D721Med (cell line): ENCODE measurements around the gene KCNK15.

Experiments used
- DNase-seq: peaks from one replicate; pipeline ENCODE4 v3.0.0; 2011; ENCODE audit warnings: low spot score; ENCODE audit not compliant: insufficient read length
- FAIRE-seq: peaks from 2 replicates; lab custom pipeline; 2011; peaks lifted over from hg19 to GRCh38; lab: Jason Lieb, UNC
- TF ChIP-seq, protein P1 (sequence below): IDR thresholded peaks from 2 replicates; pipeline ENCODE4 v1.5.1; 2012; ENCODE audit warnings: mild to moderate bottlenecking, control low read depth; ENCODE audit not compliant: insufficient read depth; ENCODE audit errors: missing control alignments

The KCNK15 gene

DNA sequence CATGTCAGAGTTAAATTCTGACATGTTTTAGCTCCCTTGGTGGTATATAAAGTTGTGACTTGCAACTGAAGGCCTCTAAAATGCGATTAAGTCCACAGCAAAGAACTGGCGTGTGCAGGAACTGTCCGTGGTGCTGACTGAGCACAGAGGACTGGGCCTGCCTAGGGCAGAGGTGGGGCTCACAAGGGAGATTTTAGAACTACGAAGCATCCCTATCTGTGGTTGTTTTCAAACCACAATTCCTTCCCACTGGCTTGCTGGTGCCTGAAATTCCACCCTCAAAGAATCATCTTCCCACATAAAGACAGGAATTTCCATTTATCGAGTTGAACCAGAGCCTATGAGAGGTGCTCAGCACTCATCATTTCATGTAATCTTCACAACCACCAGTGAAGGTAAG is 34.6 kb downstream of the KCNK15 start:
- TF ChIP-seq, protein P1, sequence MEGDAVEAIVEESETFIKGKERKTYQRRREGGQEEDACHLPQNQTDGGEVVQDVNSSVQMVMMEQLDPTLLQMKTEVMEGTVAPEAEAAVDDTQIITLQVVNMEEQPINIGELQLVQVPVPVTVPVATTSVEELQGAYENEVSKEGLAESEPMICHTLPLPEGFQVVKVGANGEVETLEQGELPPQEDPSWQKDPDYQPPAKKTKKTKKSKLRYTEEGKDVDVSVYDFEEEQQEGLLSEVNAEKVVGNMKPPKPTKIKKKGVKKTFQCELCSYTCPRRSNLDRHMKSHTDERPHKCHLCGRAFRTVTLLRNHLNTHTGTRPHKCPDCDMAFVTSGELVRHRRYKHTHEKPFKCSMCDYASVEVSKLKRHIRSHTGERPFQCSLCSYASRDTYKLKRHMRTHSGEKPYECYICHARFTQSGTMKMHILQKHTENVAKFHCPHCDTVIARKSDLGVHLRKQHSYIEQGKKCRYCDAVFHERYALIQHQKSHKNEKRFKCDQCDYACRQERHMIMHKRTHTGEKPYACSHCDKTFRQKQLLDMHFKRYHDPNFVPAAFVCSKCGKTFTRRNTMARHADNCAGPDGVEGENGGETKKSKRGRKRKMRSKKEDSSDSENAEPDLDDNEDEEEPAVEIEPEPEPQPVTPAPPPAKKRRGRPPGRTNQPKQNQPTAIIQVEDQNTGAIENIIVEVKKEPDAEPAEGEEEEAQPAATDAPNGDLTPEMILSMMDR = no peak
- no peak for FAIRE-seq
- DNase-seq = no peak

DNA sequence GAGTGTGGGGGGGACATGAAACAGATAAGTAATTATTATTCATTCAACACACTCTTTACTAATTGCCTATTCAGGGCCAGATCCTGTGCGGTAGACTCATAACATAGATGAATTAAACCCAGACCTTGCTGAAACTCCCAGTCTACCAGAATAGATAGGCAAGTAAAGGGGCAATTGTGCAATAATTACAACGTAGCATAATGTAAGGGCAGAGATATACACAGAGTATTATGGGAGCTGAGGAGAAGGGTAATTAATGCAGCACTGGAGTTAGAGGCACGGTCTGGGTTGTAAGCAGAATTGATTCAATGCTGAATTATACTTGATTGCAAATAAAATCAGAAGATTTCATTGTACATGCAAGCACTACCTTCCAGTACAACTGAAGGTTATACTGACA is 35.5 kb downstream of the KCNK15 start:
- TF ChIP-seq, protein P1 = no peak
- DNase-seq (no peak), FAIRE-seq (no peak)

DNA sequence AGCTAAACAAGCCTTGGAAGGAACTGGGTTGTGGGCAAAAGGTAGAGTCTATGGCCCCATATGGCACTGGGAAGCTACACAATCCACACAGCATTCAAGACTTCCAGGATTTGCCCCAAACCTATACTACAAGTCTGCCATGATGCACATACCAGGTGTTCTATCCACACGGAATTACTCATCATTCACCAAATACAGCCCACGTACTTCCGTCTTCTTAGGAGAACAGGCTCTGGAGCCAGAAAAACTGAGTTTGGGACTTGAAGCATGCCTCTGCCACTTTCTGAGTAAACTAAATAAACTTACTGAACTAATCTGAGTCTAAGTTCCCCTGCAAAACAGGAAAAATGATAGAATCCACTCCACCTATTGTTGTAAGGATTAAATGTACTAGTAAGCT is 36.1 kb downstream of the KCNK15 start:
- TF ChIP-seq, protein P1 = no peak
- FAIRE-seq = no peak
- no peak for DNase-seq

DNA sequence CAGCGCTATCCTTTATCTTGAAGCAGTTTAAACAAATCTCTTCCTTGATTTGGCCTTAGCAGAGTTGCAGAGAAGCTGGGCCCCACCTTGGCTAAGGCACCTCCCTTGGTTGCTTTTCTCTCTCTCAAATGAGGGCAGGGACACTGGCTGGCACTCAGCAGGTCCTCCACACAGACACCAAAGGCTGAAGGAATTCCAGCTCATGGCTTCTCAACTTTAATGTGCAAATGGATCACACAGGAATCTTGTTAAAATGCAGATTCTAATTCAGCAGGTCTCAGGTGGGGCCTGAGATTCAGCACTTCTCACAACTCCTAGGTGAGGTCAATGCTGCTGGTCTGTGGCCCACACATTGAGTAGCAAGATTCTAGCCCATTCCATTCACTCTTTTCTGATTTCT is 39.0 kb downstream of the KCNK15 start:
- TF ChIP-seq, protein P1 = no peak
- FAIRE-seq = no peak
- no peak for DNase-seq

DNA sequence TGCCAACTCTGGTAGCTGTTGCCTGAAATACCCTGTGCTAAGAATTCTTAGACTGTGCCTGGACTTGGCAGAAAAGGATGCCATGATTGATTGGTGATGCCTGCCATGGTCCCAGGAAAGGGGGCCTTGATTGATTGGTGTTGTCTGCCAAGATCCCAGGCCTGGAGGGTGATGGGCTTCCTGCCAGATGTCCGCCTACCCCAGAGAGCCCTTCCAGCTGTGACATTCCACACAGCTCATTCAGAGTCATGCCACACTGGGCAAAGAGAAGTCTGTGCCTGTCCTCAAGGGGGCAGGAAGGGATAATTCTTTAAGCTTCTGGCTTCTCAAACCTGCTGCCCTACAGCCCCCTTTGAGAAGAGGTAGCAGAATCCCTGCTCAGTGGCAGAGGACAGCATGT is 40.1 kb downstream of the KCNK15 start:
- DNase-seq (no peak), FAIRE-seq (no peak)
- TF ChIP-seq, protein P1 = peak; percentile 16

DNA sequence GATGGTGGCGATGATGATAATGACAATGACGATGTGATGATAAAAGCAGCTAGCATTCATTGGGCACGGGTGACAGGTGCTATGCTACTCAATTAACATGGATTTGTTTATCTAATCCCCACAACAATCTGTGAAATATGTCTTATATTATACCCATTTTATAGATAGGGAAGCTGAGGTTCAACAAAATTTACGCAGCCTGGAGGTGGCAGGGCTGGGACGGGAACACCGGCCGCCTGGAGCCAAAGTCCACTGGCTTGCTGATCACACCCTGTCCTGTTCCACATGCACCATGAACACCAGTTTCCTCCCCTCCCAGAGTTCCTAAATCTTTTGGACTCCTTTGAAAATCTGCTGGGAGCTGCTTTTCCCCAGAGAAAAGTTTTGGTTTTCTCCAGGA is 41.6 kb downstream of the KCNK15 start:
- TF ChIP-seq, protein P1 = no peak
- no peak for DNase-seq
- FAIRE-seq = no peak

DNA sequence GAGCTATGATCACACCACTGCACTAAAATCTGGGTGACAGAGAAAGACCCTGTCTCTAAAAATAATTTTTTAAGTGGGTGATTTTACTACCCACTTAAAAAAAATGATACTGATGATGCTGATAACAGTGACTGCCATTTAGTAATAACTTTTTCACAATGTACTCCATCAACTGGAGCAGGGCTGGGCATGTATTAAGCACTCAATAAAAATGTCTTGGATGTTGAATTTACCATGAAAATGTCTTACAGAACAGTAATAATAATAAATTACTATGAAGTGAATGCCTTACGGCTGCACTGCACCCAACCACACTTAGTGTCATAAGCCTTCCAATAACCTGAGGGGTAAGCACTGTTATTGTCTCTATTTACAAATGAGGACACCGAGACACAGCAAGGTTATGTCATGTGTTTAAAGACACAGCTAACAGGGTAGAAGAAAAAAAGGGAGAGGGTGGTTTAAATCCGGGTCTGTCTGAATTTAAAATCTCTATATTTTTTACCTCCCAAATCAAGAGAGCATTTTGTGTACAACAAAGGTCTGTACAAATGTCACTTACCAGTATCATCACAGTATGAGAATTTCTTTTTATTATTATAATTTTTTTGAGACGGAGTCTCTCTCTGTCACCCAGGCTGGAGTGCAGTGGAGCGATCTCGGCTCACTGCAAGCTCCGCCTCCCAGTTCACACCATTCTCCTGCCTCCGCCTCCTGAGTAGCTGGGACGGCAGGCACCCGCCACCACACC is 43.2 kb downstream of the KCNK15 start:
- DNase-seq (no peak), FAIRE-seq (no peak)
- TF ChIP-seq, protein P1 = no peak
